ENCODE data around the gene LMNA.

Gene LMNA

GRCh38 chr1:156129687-156130577, 15.4 kb downstream of the LMNA start:
- Histone ChIP-seq H3K4me3 (ENCODE audit: low read length in 2 of 2) (peak overlapping the region; percentile 31 to 72), H3K9ac (ENCODE audit: low read length in 2 of 2) (peak overlapping the region; percentile 80 to 91), H3K9me3 (ENCODE audit: control insufficient read depth in 2 of 2, low read length in 2 of 2) (no peaks in the 10 kb centered on the region), H3K4me1 (ENCODE audit: control insufficient read depth, insufficient read depth, low read length) (peaks cover 64% of the 10 kb centered on the region), H3K36me3 (ENCODE audit: control insufficient read depth in 2 of 2, insufficient read depth in 2 of 2, low read length in 2 of 2) (peaks cover 27 to 31% of the 10 kb centered on the region in 2 donors), H3K27ac (ENCODE audit: low read length) (peak overlapping the region; percentile 100), H3K27me3 (ENCODE audit: control insufficient read depth in 1 of 2, insufficient read depth in 2 of 2, low read length in 2 of 2) (no peaks in the 10 kb centered on the region)

GRCh38 chr1:156130578-156130942, 16.0 kb downstream of the LMNA start:
- peak overlapping the region; percentile 64 to 80 for H3K9ac ChIP-seq (ENCODE audit: low read length in 2 of 2)
- H3K27me3 ChIP-seq (ENCODE audit: control insufficient read depth in 1 of 2, insufficient read depth in 2 of 2, low read length in 2 of 2): no peaks in the 10 kb centered on the region
- no peaks in the 10 kb centered on the region for H3K9me3 ChIP-seq (ENCODE audit: control insufficient read depth in 2 of 2, low read length in 2 of 2)
- peak overlapping the region; percentile 100 for H3K27ac ChIP-seq (ENCODE audit: low read length)
- H3K36me3 ChIP-seq (ENCODE audit: control insufficient read depth in 2 of 2, insufficient read depth in 2 of 2, low read length in 2 of 2): peaks cover 32 to 36% of the 10 kb centered on the region in 2 donors
- peaks cover 58% of the 10 kb centered on the region for H3K4me1 ChIP-seq (ENCODE audit: control insufficient read depth, insufficient read depth, low read length)
- peak overlapping the region in 1 of 2 donors; percentile 72 for H3K4me3 ChIP-seq (ENCODE audit: low read length in 2 of 2)

GRCh38 chr1:156134716-156135435, 20.4 kb downstream of the LMNA start:
- Histone ChIP-seq H3K4me1 (ENCODE audit: control insufficient read depth, insufficient read depth, low read length) (peaks cover 31% of the 10 kb centered on the region), H3K9ac (ENCODE audit: low read length in 2 of 2) (no peak overlapping the region), H3K9me3 (ENCODE audit: control insufficient read depth in 2 of 2, low read length in 2 of 2) (no peaks in the 10 kb centered on the region), H3K27ac (ENCODE audit: low read length) (peak overlapping the region; percentile 49), H3K36me3 (ENCODE audit: control insufficient read depth in 2 of 2, insufficient read depth in 2 of 2, low read length in 2 of 2) (peaks cover 68 to 70% of the 10 kb centered on the region in 2 donors), H3K4me3 (ENCODE audit: low read length in 2 of 2) (no peak overlapping the region), H3K27me3 (ENCODE audit: control insufficient read depth in 1 of 2, insufficient read depth in 2 of 2, low read length in 2 of 2) (no peaks in the 10 kb centered on the region)

GRCh38 chr1:156135930-156136871, 21.7 kb downstream of the LMNA start:
- H3K27ac ChIP-seq (ENCODE audit: low read length): peak overlapping the region; percentile 53
- peak overlapping the region in 1 of 2 donors; percentile 3 for H3K9ac ChIP-seq (ENCODE audit: low read length in 2 of 2)
- no peak overlapping the region for H3K4me3 ChIP-seq (ENCODE audit: low read length in 2 of 2)
- peaks cover 34% of the 10 kb centered on the region for H3K4me1 ChIP-seq (ENCODE audit: control insufficient read depth, insufficient read depth, low read length)
- no peaks in the 10 kb centered on the region for H3K9me3 ChIP-seq (ENCODE audit: control insufficient read depth in 2 of 2, low read length in 2 of 2)
- peaks cover 67 to 69% of the 10 kb centered on the region in 2 donors for H3K36me3 ChIP-seq (ENCODE audit: control insufficient read depth in 2 of 2, insufficient read depth in 2 of 2, low read length in 2 of 2)
- H3K27me3 ChIP-seq (ENCODE audit: control insufficient read depth in 1 of 2, insufficient read depth in 2 of 2, low read length in 2 of 2): no peaks in the 10 kb centered on the region

- peaks cover 42% of the 10 kb centered on the region for H3K4me1 ChIP-seq (ENCODE audit: control insufficient read depth, insufficient read depth, low read length)
Observed at GRCh38 chr1:156136970-156137483, 22.5 kb downstream of the LMNA start.

GRCh38 chr1:156138458-156138867, 24.0 kb downstream of the LMNA start:
- no peak overlapping the region for H3K4me3 ChIP-seq (ENCODE audit: low read length in 2 of 2)
- peak overlapping the region; percentile 66 for H3K27ac ChIP-seq (ENCODE audit: low read length)
- H3K4me1 ChIP-seq (ENCODE audit: control insufficient read depth, insufficient read depth, low read length): peaks cover 42% of the 10 kb centered on the region
- H3K9ac ChIP-seq (ENCODE audit: low read length in 2 of 2): no peak overlapping the region
- peaks cover 56 to 60% of the 10 kb centered on the region in 2 donors for H3K36me3 ChIP-seq (ENCODE audit: control insufficient read depth in 2 of 2, insufficient read depth in 2 of 2, low read length in 2 of 2)
- no peaks in the 10 kb centered on the region for H3K9me3 ChIP-seq (ENCODE audit: control insufficient read depth in 2 of 2, low read length in 2 of 2)
- no peaks in the 10 kb centered on the region for H3K27me3 ChIP-seq (ENCODE audit: control insufficient read depth in 1 of 2, insufficient read depth in 2 of 2, low read length in 2 of 2)

More at GRCh38 chr1:156136970-156137483, 22.5 kb downstream of the LMNA start:
- peaks cover 62% of the 10 kb centered on the region in 2 donors for H3K36me3 ChIP-seq (ENCODE audit: control insufficient read depth in 2 of 2, insufficient read depth in 2 of 2, low read length in 2 of 2)
- H3K9me3 ChIP-seq (ENCODE audit: control insufficient read depth in 2 of 2, low read length in 2 of 2): no peaks in the 10 kb centered on the region
- H3K9ac ChIP-seq (ENCODE audit: low read length in 2 of 2): no peak overlapping the region
- H3K27ac ChIP-seq (ENCODE audit: low read length): peak overlapping the region; percentile 53
- no peak overlapping the region for H3K4me3 ChIP-seq (ENCODE audit: low read length in 2 of 2)
- no peaks in the 10 kb centered on the region for H3K27me3 ChIP-seq (ENCODE audit: control insufficient read depth in 1 of 2, insufficient read depth in 2 of 2, low read length in 2 of 2)

GRCh38 chr1:156140879-156141707, 26.6 kb downstream of the LMNA start:
- no peaks in the 10 kb centered on the region for H3K9me3 ChIP-seq (ENCODE audit: control insufficient read depth in 2 of 2, low read length in 2 of 2)
- H3K9ac ChIP-seq (ENCODE audit: low read length in 2 of 2): no peak overlapping the region
- H3K36me3 ChIP-seq (ENCODE audit: control insufficient read depth in 2 of 2, insufficient read depth in 2 of 2, low read length in 2 of 2): peaks cover 31 to 34% of the 10 kb centered on the region in 2 donors
- H3K27me3 ChIP-seq (ENCODE audit: control insufficient read depth in 1 of 2, insufficient read depth in 2 of 2, low read length in 2 of 2): no peaks in the 10 kb centered on the region
- peaks cover 46% of the 10 kb centered on the region for H3K4me1 ChIP-seq (ENCODE audit: control insufficient read depth, insufficient read depth, low read length)
- peak overlapping the region; percentile 78 for H3K27ac ChIP-seq (ENCODE audit: low read length)
- no peak overlapping the region for H3K4me3 ChIP-seq (ENCODE audit: low read length in 2 of 2)

GRCh38 chr1:156143765-156144489, 29.4 kb downstream of the LMNA start:
- no peaks in the 10 kb centered on the region for H3K9me3 ChIP-seq (ENCODE audit: control insufficient read depth in 2 of 2, low read length in 2 of 2)
- H3K9ac ChIP-seq (ENCODE audit: low read length in 2 of 2): peak overlapping the region in 1 of 2 donors; percentile 13
- no peaks in the 10 kb centered on the region for H3K27me3 ChIP-seq (ENCODE audit: control insufficient read depth in 1 of 2, insufficient read depth in 2 of 2, low read length in 2 of 2)
- H3K4me1 ChIP-seq (ENCODE audit: control insufficient read depth, insufficient read depth, low read length): peaks cover 46% of the 10 kb centered on the region
- no peak overlapping the region for H3K27ac ChIP-seq (ENCODE audit: low read length)
- H3K4me3 ChIP-seq (ENCODE audit: low read length in 2 of 2): no peak overlapping the region
- peaks cover 3 to 6% of the 10 kb centered on the region in 2 donors for H3K36me3 ChIP-seq (ENCODE audit: control insufficient read depth in 2 of 2, insufficient read depth in 2 of 2, low read length in 2 of 2)

GRCh38 chr1:156144742-156145141, 30.2 kb downstream of the LMNA start:
- H3K27ac ChIP-seq (ENCODE audit: low read length): no peak overlapping the region

More at GRCh38 chr1:156144742-156145141, 30.2 kb downstream of the LMNA start:
- Histone ChIP-seq H3K9me3 (ENCODE audit: control insufficient read depth in 2 of 2, low read length in 2 of 2) (no peaks in the 10 kb centered on the region), H3K4me3 (ENCODE audit: low read length in 2 of 2) (no peak overlapping the region), H3K9ac (ENCODE audit: low read length in 2 of 2) (no peak overlapping the region), H3K36me3 (ENCODE audit: control insufficient read depth in 2 of 2, insufficient read depth in 2 of 2, low read length in 2 of 2) (peaks cover 3 to 4% of the 10 kb centered on the region in 2 donors), H3K27me3 (ENCODE audit: control insufficient read depth in 1 of 2, insufficient read depth in 2 of 2, low read length in 2 of 2) (peaks cover 0 to 2% of the 10 kb centered on the region in 2 donors), H3K4me1 (ENCODE audit: control insufficient read depth, insufficient read depth, low read length) (peaks cover 43% of the 10 kb centered on the region)
